Right lobe of liver (tissue), 6 donors: ENCODE results near the gene AICDA. TPM values are rescaled to one million over a fixed set of nuclear protein-coding genes. Genes with fewer than 3 reads are reported as not detected.

ENCODE experiments used
- ATAC-seq, 4 donors: fragments of 200-7000 bp; cut with Tn5 transposase; one replicate each; pipeline ENCODE4 v1.9.1; 2020; ENCODE audit warnings: mild to moderate bottlenecking in 4 of 4, moderate library complexity in 4 of 4
- DNase-seq, 3 donors: peaks; one replicate each; pipeline ENCODE4 v3.0.0-alpha.2; 2020
- H3K27ac ChIP-seq, 3 donors: fragments of 200-600 bp; one replicate each; pipeline ENCODE4 v1.8.0; 2022
- H3K27me3 ChIP-seq, 2 donors: fragments of 200-600 bp; one replicate each; pipeline ENCODE4 v1.8.0; 2022
- H3K36me3 ChIP-seq, 4 donors: fragments of 200-600 bp; sonication (generic) in 1 of 4; one replicate each; pipeline versions ENCODE4 v1.5.1 to v1.8.0; 2017 to 2022; ENCODE audit warnings: control low read depth in 1 of 4
- H3K4me1 ChIP-seq, 4 donors: fragments of 200-600 bp; sonication (generic) in 1 of 4; one replicate each; pipeline versions ENCODE4 v1.5.1 to v1.8.0; 2017 to 2022; ENCODE audit warnings: control low read depth in 1 of 4
- H3K4me3 ChIP-seq, 3 donors: fragments of 200-600 bp; one replicate each; pipeline ENCODE4 v1.8.0; 2022
- H3K9me3 ChIP-seq, 4 donors: fragments of 200-600 bp; sonication (generic) in 1 of 4; one replicate each; pipeline versions ENCODE4 v1.5.1 to v1.8.0; 2017 to 2022; ENCODE audit warnings: control low read depth in 1 of 4
- POLR2A ChIP-seq: fragments of 450-650 bp; IDR thresholded peaks from one replicate; pipeline ENCODE4 v1.6.1; 2017; ENCODE audit warnings: antibody characterized with exemption, mild to moderate bottlenecking
- WGBS: methylation state at CpG from one replicate; pipeline ENCODE4 v1.1.6; 2018; ENCODE audit warnings: low coverage, low lambda C conversion rate; ENCODE audit not compliant: insufficient coverage; ENCODE audit errors: missing lambda C conversion rate; 5-methylcytosine and 5-hydroxymethylcytosine counted together
- intact Hi-C, 2 donors: fragments of 100-400 bp; cut with DNase I; formaldehyde crosslinking; loops; one replicate each; pipeline versions ENCODE4 v1.11.2 to v1.14.1; 2022
- long read RNA-seq: library from polyadenylated mRNA; unstranded; transcript quantifications from one replicate; pipeline ENCODE4 v2.0.0, GENCODE V29; 2019
- total RNA-seq, 6 experiments: library from RNA; depleted of rRNA in 2 of 6; stranded (reverse); fragments of >200 nt in 2 of 6; fragmentation: NEBNext Ultra II Directional in 3 of 6; extraction: Animal tissue kit (Norgen Biotek cat#: 25700) in 3 of 6; gene quantifications; one replicate each; pipeline versions ENCODE4 v1.1.0 to v1.2.4, GENCODE V29; 2016 to 2023
- TF ChIP-seq, protein P1 (sequence below), 4 donors: fragments of 200-600 bp in 3 of 4; fragments of 450-650 bp in 1 of 4; IDR thresholded peaks; one replicate each; pipeline versions ENCODE4 v1.5.1 to v1.8.0; 2016 to 2022; ENCODE audit warnings: antibody characterized with exemption in 4 of 4, mild to moderate bottlenecking in 2 of 4
- donor health status: DM: no; HTN: yes; CAD: no.
- donor health status: DM: no; HTN: no; CAD: no.
- donor health status: DM: no; HTN: no; CAD: no.
- donor health status: DM: no; HTN: yes; CAD: no.
- donor health status: DM: no; HTN: yes; CAD: no.

The AICDA gene
- not detected for total RNA-seq
- long read RNA-seq: 0 reads

DNA sequence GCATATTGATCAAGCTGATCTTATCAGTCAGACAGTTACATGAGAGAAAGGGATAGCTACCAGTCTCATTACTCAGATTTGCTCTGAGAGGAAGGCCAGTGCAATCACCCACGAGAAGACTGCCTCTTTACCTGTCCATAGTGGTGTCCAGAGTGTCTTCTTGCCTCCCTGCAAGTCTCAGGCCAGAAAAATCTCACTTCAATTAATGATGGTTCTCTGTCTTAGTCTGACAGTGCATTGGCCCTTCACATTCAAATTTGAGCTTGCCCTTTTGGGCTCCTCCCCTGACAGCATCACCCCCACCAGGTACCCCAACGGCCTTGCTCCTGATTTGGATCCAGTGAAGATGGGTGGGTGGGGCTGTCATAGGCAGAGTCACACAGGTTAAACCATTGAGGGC, at the start of gene AICDA:
Gene AICDA (minus strand): TSS at position 231 of the 400 bp plus-strand sequence. CDS start 92 bp downstream, at position 139.
- no peak within 1 kb of the TSS for H3K4me3 ChIP-seq
- TF ChIP-seq, protein P1, sequence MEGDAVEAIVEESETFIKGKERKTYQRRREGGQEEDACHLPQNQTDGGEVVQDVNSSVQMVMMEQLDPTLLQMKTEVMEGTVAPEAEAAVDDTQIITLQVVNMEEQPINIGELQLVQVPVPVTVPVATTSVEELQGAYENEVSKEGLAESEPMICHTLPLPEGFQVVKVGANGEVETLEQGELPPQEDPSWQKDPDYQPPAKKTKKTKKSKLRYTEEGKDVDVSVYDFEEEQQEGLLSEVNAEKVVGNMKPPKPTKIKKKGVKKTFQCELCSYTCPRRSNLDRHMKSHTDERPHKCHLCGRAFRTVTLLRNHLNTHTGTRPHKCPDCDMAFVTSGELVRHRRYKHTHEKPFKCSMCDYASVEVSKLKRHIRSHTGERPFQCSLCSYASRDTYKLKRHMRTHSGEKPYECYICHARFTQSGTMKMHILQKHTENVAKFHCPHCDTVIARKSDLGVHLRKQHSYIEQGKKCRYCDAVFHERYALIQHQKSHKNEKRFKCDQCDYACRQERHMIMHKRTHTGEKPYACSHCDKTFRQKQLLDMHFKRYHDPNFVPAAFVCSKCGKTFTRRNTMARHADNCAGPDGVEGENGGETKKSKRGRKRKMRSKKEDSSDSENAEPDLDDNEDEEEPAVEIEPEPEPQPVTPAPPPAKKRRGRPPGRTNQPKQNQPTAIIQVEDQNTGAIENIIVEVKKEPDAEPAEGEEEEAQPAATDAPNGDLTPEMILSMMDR (IDR thresholded peaks at IDR 0.05): no peak
- no peak for TF ChIP-seq POLR2A
- H3K27ac ChIP-seq: no peak within 1 kb of the TSS
- intact Hi-C loops: no loop called here
- no peaks in the 10 kb centered on the region for H3K36me3 ChIP-seq
- H3K27me3 ChIP-seq: no peaks in the 10 kb centered on the region
- ATAC-seq (no peak), DNase-seq (no peak)
- WGBS: 56% methylated on average over 1 of the region's 2 CpGs
- no peaks in the 10 kb centered on the region for H3K4me1 ChIP-seq
- no peaks in the 10 kb centered on the region for H3K9me3 ChIP-seq

GRCh38 chr12:8661751-8662150, 49.1 kb upstream of the AICDA start:
- ATAC-seq (no peak), DNase-seq (no peak)
- intact Hi-C loops: loop anchor here in 1 of 2 donors (10.0 kb wide), 1 partner anchor 383 kb away; no protein-coding TSS in a partner anchor
- no peaks in the 10 kb centered on the region for H3K36me3 ChIP-seq
- H3K4me1 ChIP-seq: no peaks in the 10 kb centered on the region
- H3K27me3 ChIP-seq: no peaks in the 10 kb centered on the region
- no peak for TF ChIP-seq POLR2A
- TF ChIP-seq, protein P1 (IDR thresholded peaks at IDR 0.05): no peak
- no peaks in the 10 kb centered on the region for H3K9me3 ChIP-seq
- H3K27ac ChIP-seq: no peak overlapping the region
- H3K4me3 ChIP-seq: no peak overlapping the region
- 71% methylated on average over 3 of the region's 3 CpGs for WGBS

DNA sequence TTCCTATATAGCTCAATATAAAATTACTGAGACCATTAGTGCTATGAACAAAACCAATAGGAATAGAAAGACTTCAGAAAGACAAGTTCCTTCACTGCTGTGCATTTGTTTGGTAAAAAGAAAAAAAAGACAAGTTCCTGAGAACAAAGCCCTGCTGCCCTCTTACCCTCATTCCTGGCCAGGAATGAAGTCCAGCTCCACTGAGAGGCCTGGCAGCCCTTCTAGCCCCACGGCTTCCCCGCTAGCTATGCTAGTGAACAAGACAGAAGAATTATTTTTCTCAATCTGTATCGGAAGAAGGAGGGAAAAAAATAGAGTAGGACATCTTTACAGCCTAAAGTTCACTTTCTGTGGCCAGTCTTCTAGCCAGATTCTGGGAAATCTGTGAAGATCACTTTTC, 48.4 kb upstream of the AICDA start:
- Histone ChIP-seq H3K4me1 (no peaks in the 10 kb centered on the region), H3K27me3 (no peaks in the 10 kb centered on the region), H3K36me3 (no peaks in the 10 kb centered on the region), H3K4me3 (no peak overlapping the region), H3K27ac (no peak overlapping the region), H3K9me3 (no peaks in the 10 kb centered on the region)
- 71% methylated on average over 3 of the region's 3 CpGs for WGBS
- ATAC-seq: no peak
- intact Hi-C loops: loop anchor here in 1 of 2 donors (10.0 kb wide), 1 partner anchor 384 kb away; no protein-coding TSS in a partner anchor
- no peak for DNase-seq
- TF ChIP-seq, protein P1 (IDR thresholded peaks at IDR 0.05): no peak
- TF ChIP-seq POLR2A: no peak

DNA sequence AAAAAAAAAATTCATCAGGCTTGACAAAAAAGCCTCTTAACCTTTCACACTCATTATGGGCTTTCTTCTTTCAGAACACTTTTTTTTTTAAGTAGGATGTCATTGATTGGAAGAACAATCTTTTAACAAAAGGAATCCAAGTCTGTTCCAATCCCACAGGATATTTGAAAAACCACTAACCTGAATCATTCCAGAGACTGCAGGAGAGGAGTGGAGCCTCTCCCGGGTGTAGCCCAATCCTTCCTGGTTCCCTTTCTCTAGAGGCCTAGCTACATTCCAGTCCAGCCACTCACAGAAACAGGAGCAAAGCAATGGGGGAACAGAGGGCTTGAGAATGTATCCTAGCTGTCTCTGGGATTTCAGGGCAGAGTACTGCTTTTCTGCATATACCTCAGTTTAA, 45.7 kb upstream of the AICDA start:
- no peak for ATAC-seq
- WGBS: 50% methylated on average over 1 of the region's 1 CpG

More for the DNA sequence above, 45.7 kb upstream of the AICDA start:
- H3K36me3 ChIP-seq: no peaks in the 10 kb centered on the region
- H3K9me3 ChIP-seq: no peaks in the 10 kb centered on the region
- no peaks in the 10 kb centered on the region for H3K4me1 ChIP-seq
- no peaks in the 10 kb centered on the region for H3K27me3 ChIP-seq
- no peak for DNase-seq
- no peak overlapping the region for H3K4me3 ChIP-seq
- intact Hi-C loops: no loop called here
- TF ChIP-seq, protein P1 (IDR thresholded peaks at IDR 0.05): no peak
- no peak for TF ChIP-seq POLR2A
- H3K27ac ChIP-seq: no peak overlapping the region
